NB4 (cell line): ENCODE results near the gene TUT4.

Source experiments
- MAX ChIP-seq: IDR thresholded peaks from 2 replicates; pipeline ENCODE4 v1.6.1; 2011; ENCODE audit warnings: low read depth, low read length
- POLR2A ChIP-seq: IDR thresholded peaks from 2 replicates; pipeline ENCODE4 v1.6.1; 2011; ENCODE audit warnings: mild to moderate bottlenecking; ENCODE audit not compliant: insufficient read length; ENCODE audit errors: extremely low read depth
- TF ChIP-seq, protein P1 (sequence below): IDR thresholded peaks from one replicate; pipeline ENCODE4 v1.5.1; 2012; ENCODE audit warnings: low read depth, low read length

GRCh38 chr1:52482326-52483004, 70.4 kb downstream of the TUT4 start:
- no peak for TF ChIP-seq POLR2A
- TF ChIP-seq, protein P1, sequence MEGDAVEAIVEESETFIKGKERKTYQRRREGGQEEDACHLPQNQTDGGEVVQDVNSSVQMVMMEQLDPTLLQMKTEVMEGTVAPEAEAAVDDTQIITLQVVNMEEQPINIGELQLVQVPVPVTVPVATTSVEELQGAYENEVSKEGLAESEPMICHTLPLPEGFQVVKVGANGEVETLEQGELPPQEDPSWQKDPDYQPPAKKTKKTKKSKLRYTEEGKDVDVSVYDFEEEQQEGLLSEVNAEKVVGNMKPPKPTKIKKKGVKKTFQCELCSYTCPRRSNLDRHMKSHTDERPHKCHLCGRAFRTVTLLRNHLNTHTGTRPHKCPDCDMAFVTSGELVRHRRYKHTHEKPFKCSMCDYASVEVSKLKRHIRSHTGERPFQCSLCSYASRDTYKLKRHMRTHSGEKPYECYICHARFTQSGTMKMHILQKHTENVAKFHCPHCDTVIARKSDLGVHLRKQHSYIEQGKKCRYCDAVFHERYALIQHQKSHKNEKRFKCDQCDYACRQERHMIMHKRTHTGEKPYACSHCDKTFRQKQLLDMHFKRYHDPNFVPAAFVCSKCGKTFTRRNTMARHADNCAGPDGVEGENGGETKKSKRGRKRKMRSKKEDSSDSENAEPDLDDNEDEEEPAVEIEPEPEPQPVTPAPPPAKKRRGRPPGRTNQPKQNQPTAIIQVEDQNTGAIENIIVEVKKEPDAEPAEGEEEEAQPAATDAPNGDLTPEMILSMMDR: no peak
- TF ChIP-seq MAX: no peak
